Islet of Langerhans (tissue), 1 donor: ENCODE data around the gene LPGAT1.
"Not testable (repeated sequence)": the region's sequence is repeated elsewhere in the genome, so short reads cannot be mapped to it uniquely, and the experiment has no call there.

ENCODE experiments used
- FAIRE-seq: peaks from one replicate; lab custom pipeline; 2011; peaks lifted over from hg19 to GRCh38; lab: Jason Lieb, UNC

Gene LPGAT1

DNA sequence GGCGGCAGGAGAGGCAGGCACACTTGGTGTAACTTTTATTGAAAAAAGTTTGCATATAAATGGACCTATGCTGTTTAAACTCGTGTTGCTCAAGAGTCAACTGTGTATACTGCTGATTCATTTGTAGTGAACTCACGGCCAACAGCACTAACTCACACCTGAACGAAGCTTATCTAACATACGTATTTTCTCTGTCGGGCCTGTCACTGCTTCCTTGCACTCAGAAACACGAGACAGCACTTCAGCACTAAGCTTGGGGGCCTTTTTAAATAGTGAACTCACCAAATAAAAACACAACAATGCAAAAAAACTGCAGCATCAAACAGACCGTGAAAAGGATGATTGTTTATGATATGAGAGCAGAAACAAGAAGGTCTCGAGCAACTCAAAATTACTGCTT, 96.2 kb downstream of the LPGAT1 start:
- no peak for FAIRE-seq

GRCh38 chr1:211732293-211732980, 98.1 kb downstream of the LPGAT1 start:
- no peak for FAIRE-seq

DNA sequence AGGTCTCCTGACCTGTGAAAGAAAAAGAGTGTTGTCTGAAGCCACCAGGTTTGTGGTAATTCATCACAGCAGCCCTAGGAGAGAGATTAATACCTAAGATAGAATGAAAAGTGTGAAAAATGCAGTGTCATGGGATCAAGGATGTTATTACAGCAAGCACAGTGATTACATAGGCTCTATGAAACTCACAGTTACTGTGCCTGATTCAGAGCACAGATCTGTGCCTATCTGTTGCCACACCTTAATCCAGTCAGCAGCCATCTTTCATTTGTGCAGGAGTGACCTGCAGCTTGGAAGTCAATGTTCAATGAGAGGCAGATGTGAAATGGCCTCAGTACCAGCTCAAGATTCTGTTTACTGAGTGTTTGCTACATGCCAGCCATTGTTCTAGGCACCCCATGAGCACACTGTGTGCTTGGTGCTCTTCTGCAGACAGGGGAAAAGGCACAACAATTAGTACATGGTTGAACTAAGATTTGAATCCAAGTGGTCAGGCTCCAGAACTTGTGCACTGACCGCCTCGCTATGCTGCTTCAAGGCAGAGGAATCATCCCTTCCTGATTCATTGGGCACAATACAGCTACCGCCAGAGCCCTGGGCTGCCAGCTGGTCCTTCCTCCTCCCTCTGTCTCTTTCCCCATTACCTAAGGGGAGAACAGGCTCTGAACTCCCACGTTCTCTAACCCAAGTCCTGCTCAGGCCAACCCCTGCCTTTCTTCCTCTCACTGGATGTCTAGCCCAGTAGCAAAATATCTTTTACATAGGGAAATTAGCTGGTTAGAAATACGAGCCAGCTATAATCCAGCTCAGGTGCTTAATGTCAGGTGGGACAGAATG, 98.9 kb downstream of the LPGAT1 start:
- FAIRE-seq, result no peak

DNA sequence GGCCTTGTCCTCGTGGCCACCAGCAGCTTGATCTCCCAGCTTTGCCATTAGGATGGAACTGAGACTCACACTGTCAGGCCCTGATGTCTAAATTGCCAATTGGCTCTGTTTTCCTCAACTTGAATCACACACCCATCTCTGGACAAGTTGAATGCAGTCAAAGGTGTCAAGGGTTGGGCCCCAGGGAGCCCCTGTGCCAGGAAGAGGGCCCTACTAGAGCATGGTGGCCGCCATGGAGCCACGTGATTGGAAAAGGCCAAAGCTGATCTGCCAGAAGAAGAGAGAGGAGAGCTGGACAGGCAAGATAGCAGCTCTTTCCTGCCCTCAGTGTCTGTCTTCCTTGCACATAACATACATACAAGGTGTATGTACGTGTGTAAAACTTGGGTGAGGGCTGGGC, 100.2 kb downstream of the LPGAT1 start:
- FAIRE-seq, result no peak

- FAIRE-seq, result no peak
Observed at GRCh38 chr1:211729238-211729637, 101.3 kb downstream of the LPGAT1 start.

- FAIRE-seq, result no peak
Observed at GRCh38 chr1:211726467-211726995, 104.0 kb downstream of the LPGAT1 start.

- FAIRE-seq, result no peak
Observed at GRCh38 chr1:211724687-211725196, 105.8 kb downstream of the LPGAT1 start.

DNA sequence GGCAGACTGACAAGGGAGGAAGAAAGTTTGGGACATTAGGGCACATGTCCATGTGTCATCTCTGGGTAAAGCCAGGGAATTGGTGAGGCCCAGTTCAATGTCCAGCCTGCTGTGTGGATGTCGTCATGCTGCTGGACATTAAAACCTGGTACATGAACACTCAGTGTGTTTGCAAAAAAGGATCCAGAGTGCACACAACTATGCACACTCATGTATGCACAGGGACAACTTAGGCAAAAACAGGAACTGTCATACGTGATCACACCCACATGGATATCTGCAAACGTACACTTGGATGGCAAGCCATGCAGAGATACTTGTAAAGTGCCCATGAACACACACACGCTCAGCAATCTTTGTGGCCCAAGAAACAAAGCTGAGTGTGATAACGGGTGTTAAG, 107.3 kb downstream of the LPGAT1 start:
- no peak for FAIRE-seq

DNA sequence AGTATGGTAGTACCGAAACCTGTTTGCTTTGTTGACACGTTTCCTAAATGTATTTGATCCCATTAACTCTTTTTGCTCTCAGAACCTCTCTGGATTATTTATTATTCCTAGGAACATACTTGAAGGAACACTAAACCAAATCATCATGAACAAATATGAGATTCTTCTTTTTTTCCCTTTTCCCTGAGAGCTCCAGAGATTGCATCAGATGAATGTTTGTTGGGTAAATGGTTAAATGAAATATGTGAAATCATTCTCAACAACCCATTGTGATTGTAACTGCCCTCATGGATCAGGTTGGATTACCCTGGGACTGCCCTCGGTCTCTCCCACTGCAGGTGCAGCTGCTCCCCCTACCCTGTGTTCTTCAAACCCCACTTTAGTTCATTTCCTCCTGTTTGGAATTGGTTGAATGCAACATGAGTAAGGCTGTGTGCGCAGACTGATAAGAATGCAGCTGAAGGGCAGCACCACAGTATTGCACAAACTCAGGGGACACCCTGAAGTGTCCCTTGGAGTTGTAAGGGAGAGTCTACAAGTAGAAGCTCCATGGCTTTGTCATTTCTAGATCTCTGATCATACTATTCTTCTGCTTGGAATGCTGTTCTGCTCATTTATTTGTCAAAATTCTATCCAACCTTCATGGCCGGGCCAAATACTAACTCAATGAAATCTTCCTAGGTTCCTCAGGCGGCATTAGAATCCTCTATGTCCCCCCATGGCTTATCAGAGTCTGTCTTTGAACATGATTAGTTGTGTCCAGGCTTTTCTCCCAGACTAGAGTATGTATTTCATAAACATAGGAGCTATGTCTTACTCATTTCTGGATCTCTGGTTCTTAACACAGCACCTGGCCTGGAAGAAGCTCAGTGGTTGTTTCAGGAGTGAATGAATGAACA, 108.0 kb downstream of the LPGAT1 start:
- no peak for FAIRE-seq

GRCh38 chr1:211716555-211716954, 114.0 kb downstream of the LPGAT1 start:
- FAIRE-seq, result not testable (repeated sequence)

GRCh38 chr1:211715971-211716370, 114.6 kb downstream of the LPGAT1 start:
- no peak for FAIRE-seq

GRCh38 chr1:211714154-211714553, 116.4 kb downstream of the LPGAT1 start:
- no peak for FAIRE-seq

- no peak for FAIRE-seq
Observed at GRCh38 chr1:211713231-211713630, 117.3 kb downstream of the LPGAT1 start.

- FAIRE-seq, result no peak
Observed at GRCh38 chr1:211711315-211711705, 119.3 kb downstream of the LPGAT1 start.

DNA sequence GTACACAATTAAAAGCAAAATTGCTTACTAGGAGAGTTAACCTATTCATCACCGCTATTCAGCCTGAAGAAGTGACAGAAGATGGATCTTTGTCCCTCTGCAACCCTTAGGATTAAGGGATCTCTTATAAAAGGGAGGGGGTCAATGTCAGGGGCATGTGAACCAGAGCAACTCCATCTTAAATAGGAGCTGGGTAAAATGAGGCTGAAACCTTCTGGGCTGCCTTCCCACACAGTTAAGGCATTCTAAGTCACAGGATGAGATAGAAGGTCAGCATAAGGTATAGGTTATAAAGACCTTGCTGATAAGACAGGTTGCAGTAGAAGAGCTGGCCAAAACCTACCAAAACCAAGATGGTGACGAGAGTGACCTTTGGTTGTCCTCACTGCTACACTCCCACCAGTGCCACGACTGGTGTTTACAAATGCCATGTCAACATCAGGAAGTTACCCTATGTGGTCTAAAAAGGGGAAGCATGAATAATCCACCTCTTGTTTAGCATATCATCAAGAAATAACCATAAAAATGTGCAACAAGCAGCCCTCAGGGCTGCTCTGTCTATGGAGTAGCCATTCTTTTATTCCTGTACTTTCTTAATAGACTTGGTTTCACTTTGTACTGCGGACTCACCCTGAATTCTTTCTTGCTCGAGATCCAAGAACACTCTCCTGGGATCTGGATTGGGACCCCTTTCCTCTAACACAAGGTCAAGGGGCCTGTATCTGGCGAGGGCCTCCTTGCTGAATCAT, 119.8 kb downstream of the LPGAT1 start:
- no peak for FAIRE-seq

DNA sequence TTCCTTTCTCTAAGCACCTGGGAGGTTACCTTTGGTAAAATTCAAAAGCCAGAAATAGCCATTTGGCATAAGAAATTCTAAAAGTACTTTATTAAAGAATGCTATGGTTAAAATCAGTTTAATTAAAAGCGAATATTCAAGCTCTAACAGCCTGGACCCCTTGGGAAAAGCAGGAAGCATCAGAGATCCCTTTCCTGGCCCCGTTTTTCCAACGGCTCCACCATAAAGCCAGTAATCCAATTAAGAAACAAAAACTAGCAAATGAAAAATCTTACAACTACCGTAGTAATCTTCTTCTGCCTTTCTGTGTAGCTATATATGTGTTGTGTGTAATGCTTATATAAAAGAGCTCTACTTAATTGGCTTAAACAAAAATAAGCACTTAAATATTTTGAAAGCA, 121.6 kb downstream of the LPGAT1 start:
- FAIRE-seq, result no peak

- FAIRE-seq, result no peak
Observed at GRCh38 chr1:211708006-211708405, 122.6 kb downstream of the LPGAT1 start.

DNA sequence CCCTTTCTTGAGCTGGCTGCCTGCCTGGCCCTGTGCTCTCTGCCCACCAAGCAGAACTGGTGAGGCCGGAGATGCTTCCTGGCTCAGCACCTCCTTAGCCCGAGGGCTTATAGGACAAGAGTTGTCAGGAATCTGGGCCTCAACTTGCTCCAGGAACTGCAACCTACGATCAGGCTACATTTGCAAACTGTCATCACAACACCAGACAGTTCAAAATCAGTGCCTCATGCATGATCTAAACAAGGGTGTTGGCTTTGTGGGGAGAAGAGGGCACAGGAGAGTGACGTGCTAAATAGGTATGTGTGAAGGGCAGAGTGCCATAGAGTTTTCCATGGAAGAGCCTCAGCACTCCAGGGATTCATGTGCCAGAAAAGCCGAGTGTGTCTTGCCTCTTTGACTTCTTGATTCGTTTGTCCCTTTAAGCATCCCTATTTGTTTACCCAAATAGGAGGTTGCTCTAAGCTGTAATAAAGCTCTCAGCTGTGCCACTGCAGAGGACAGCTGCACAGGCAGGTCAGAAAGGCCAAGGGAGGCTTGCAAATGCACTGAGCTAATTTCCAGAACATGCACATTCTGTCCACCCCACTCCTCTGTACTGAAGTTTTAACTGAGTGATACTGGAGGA, 125.0 kb downstream of the LPGAT1 start:
- no peak for FAIRE-seq

- no peak for FAIRE-seq
Observed at GRCh38 chr1:211704543-211704942, 126.0 kb downstream of the LPGAT1 start.

DNA sequence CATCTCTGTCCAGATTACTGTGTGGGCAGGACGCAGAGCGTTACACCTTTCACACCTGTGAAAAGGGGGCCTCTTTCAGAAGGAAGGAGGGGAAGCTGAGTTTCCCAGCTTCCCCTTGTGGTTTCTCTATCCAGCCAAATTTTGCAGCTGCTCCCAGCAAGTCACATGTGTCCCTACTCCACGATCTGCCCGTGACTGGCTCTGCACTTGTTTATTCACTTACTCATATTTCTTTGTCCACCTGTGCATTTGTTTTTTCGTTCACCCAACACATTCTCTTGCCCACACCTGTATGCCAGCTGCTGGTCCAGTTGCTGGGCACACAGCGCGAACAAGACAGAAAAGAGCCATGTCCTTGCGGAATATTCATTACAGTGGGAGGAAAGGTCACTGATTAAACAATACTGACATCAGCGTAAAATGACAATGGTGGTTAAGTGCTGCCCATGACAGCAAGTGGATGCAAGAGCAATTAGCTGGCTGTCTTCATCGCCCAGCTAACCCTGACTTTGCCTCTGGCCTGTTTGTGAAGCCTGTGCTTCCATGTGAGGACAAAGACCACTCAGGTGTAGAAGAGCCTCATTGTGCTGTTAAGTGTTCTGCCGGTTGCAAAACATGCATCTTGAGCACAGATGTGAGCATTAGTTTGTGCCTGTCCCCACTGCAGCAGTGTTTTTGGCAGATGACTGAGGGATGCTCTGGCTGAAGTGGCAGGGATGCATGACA, 126.6 kb downstream of the LPGAT1 start:
- FAIRE-seq, result peak; percentile 30
